ENCODE measurements around the gene ELAC2.

- no peak for TF ChIP-seq SMC3 (IDR thresholded peaks at IDR 0.05; ENCODE audit: low read depth, low read length)
- TF ChIP-seq, protein P1, sequence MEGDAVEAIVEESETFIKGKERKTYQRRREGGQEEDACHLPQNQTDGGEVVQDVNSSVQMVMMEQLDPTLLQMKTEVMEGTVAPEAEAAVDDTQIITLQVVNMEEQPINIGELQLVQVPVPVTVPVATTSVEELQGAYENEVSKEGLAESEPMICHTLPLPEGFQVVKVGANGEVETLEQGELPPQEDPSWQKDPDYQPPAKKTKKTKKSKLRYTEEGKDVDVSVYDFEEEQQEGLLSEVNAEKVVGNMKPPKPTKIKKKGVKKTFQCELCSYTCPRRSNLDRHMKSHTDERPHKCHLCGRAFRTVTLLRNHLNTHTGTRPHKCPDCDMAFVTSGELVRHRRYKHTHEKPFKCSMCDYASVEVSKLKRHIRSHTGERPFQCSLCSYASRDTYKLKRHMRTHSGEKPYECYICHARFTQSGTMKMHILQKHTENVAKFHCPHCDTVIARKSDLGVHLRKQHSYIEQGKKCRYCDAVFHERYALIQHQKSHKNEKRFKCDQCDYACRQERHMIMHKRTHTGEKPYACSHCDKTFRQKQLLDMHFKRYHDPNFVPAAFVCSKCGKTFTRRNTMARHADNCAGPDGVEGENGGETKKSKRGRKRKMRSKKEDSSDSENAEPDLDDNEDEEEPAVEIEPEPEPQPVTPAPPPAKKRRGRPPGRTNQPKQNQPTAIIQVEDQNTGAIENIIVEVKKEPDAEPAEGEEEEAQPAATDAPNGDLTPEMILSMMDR (conservative IDR thresholded peaks at IDR 0.05; ENCODE audit: low read depth, low read length): no peak
- TF ChIP-seq NFE2L2 (IDR thresholded peaks at IDR 0.05; ENCODE audit: low read depth, low read length): no peak
- no peak for TF ChIP-seq POLR2A (IDR thresholded peaks at IDR 0.05; ENCODE audit: low read depth, low read length)
- TF ChIP-seq, protein P2, sequence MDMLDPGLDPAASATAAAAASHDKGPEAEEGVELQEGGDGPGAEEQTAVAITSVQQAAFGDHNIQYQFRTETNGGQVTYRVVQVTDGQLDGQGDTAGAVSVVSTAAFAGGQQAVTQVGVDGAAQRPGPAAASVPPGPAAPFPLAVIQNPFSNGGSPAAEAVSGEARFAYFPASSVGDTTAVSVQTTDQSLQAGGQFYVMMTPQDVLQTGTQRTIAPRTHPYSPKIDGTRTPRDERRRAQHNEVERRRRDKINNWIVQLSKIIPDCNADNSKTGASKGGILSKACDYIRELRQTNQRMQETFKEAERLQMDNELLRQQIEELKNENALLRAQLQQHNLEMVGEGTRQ (IDR thresholded peaks at IDR 0.05; ENCODE audit: low read depth, low read length): no peak
- no peak for TF ChIP-seq BHLHE40 (IDR thresholded peaks at IDR 0.05; ENCODE audit: low read depth, low read length)
- TF ChIP-seq CEBPB (IDR thresholded peaks at IDR 0.05; ENCODE audit: low read depth, low read length): no peak
- TF ChIP-seq MAFK (IDR thresholded peaks at IDR 0.05; ENCODE audit: low read depth, low read length): no peak
- TF ChIP-seq RFX5 (IDR thresholded peaks at IDR 0.05; ENCODE audit: low read depth, low read length): no peak
Observed at GRCh38 chr17:13008461-13008860, 9.4 kb downstream of the ELAC2 start.
